ENCODE results near the gene TSKS. TPM values are rescaled to one million over a fixed set of nuclear protein-coding genes. Genes with fewer than 3 reads are reported as not detected.

TSKS gene
- total RNA-seq, 2 experiments from 2014 or later = not detected

GRCh38 chr19:49791776-49792445, 28.8 kb upstream of the TSKS start:
- CTCF ChIA-PET (ENCODE audit: unreplicated experiment) = no interaction called here
- no peak overlapping the region for H3K27ac ChIP-seq (ENCODE audit: low read depth, low read length, poor library complexity, severe bottlenecking)
- BruUV-seq (replicated peaks) = no TSS peak
- H3K9me2 ChIP-seq (ENCODE audit: insufficient read depth, low read length) = no peaks in the 10 kb centered on the region
- no peaks in the 10 kb centered on the region for H3K4me1 ChIP-seq (ENCODE audit: insufficient read depth, low read length, poor library complexity, severe bottlenecking)
- no peak for TF ChIP-seq EZH2phosphoT487 (IDR thresholded peaks at IDR 0.05; ENCODE audit: borderline replicate concordance, low read depth, low read length)
- TF ChIP-seq, protein P1, sequence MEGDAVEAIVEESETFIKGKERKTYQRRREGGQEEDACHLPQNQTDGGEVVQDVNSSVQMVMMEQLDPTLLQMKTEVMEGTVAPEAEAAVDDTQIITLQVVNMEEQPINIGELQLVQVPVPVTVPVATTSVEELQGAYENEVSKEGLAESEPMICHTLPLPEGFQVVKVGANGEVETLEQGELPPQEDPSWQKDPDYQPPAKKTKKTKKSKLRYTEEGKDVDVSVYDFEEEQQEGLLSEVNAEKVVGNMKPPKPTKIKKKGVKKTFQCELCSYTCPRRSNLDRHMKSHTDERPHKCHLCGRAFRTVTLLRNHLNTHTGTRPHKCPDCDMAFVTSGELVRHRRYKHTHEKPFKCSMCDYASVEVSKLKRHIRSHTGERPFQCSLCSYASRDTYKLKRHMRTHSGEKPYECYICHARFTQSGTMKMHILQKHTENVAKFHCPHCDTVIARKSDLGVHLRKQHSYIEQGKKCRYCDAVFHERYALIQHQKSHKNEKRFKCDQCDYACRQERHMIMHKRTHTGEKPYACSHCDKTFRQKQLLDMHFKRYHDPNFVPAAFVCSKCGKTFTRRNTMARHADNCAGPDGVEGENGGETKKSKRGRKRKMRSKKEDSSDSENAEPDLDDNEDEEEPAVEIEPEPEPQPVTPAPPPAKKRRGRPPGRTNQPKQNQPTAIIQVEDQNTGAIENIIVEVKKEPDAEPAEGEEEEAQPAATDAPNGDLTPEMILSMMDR (conservative IDR thresholded peaks at IDR 0.05; ENCODE audit: low read length) = no peak
- H3K36me3 ChIP-seq (ENCODE audit: insufficient read depth, low read length) = peaks cover 76% of the 10 kb centered on the region
- no peak overlapping the region for H3K4me3 ChIP-seq (ENCODE audit: low read depth, low read length, poor library complexity, severe bottlenecking)
- intact Hi-C loops (cut with micrococcal nuclease; ENCODE audit: unreplicated experiment) = no loop called here
- H3K4me2 ChIP-seq (ENCODE audit: low read length) = no peak overlapping the region
- no peak for DNase-seq (ENCODE audit: low spot score)
- no peaks in the 10 kb centered on the region for H3K79me2 ChIP-seq (ENCODE audit: insufficient read depth, low read depth, low read length)
- no peaks in the 10 kb centered on the region for H4K20me1 ChIP-seq (ENCODE audit: insufficient read depth, low read length)
- POLR2A ChIA-PET = no interaction called here
- no peaks in the 10 kb centered on the region for H3K9me3 ChIP-seq (ENCODE audit: low read length)
- H2AFZ ChIP-seq (ENCODE audit: low read length) = no peak overlapping the region

GRCh38 chr19:49790866-49791265, 27.8 kb upstream of the TSKS start:
- CTCF ChIA-PET (ENCODE audit: unreplicated experiment) = no interaction called here
- no TSS peak for BruUV-seq (replicated peaks)

GRCh38 chr19:49788857-49789256, 25.8 kb upstream of the TSKS start:
- peaks cover 78% of the 10 kb centered on the region for H3K36me3 ChIP-seq (ENCODE audit: insufficient read depth, low read length)
- H3K79me2 ChIP-seq (ENCODE audit: insufficient read depth, low read depth, low read length) = no peaks in the 10 kb centered on the region
- no peak overlapping the region for H3K27ac ChIP-seq (ENCODE audit: low read depth, low read length, poor library complexity, severe bottlenecking)
- no peak for DNase-seq (ENCODE audit: low spot score)
- no peaks in the 10 kb centered on the region for H3K4me1 ChIP-seq (ENCODE audit: insufficient read depth, low read length, poor library complexity, severe bottlenecking)
- TF ChIP-seq, protein P1 (conservative IDR thresholded peaks at IDR 0.05; ENCODE audit: low read length) = no peak
- no peak for TF ChIP-seq EZH2phosphoT487 (IDR thresholded peaks at IDR 0.05; ENCODE audit: borderline replicate concordance, low read depth, low read length)
- H3K9me3 ChIP-seq (ENCODE audit: low read length) = no peaks in the 10 kb centered on the region
- ChIA-PET POLR2A (no interaction called here), CTCF (ENCODE audit: unreplicated experiment) (no interaction called here)
- intact Hi-C loops (cut with micrococcal nuclease; ENCODE audit: unreplicated experiment) = no loop called here
- no peaks in the 10 kb centered on the region for H3K9me2 ChIP-seq (ENCODE audit: insufficient read depth, low read length)
- H2AFZ ChIP-seq (ENCODE audit: low read length) = no peak overlapping the region
- no peak overlapping the region for H3K4me2 ChIP-seq (ENCODE audit: low read length)
- H3K4me3 ChIP-seq (ENCODE audit: low read depth, low read length, poor library complexity, severe bottlenecking) = no peak overlapping the region
- H4K20me1 ChIP-seq (ENCODE audit: insufficient read depth, low read length) = no peaks in the 10 kb centered on the region
- BruUV-seq (replicated peaks) = no TSS peak

More at GRCh38 chr19:49790866-49791265, 27.8 kb upstream of the TSKS start:
- TF ChIP-seq EZH2phosphoT487 (IDR thresholded peaks at IDR 0.05; ENCODE audit: borderline replicate concordance, low read depth, low read length) = no peak
- TF ChIP-seq, protein P1 (conservative IDR thresholded peaks at IDR 0.05; ENCODE audit: low read length) = no peak
- POLR2A ChIA-PET = no interaction called here
- Histone ChIP-seq H4K20me1 (ENCODE audit: insufficient read depth, low read length) (no peaks in the 10 kb centered on the region), H3K4me2 (ENCODE audit: low read length) (no peak overlapping the region), H3K27ac (ENCODE audit: low read depth, low read length, poor library complexity, severe bottlenecking) (no peak overlapping the region), H3K4me1 (ENCODE audit: insufficient read depth, low read length, poor library complexity, severe bottlenecking) (no peaks in the 10 kb centered on the region), H3K4me3 (ENCODE audit: low read depth, low read length, poor library complexity, severe bottlenecking) (no peak overlapping the region), H3K36me3 (ENCODE audit: insufficient read depth, low read length) (peaks cover 76% of the 10 kb centered on the region), H3K9me2 (ENCODE audit: insufficient read depth, low read length) (no peaks in the 10 kb centered on the region), H3K79me2 (ENCODE audit: insufficient read depth, low read depth, low read length) (no peaks in the 10 kb centered on the region), H3K9me3 (ENCODE audit: low read length) (no peaks in the 10 kb centered on the region), H2AFZ (ENCODE audit: low read length) (no peak overlapping the region)
- DNase-seq (ENCODE audit: low spot score) = no peak
- intact Hi-C loops (cut with micrococcal nuclease; ENCODE audit: unreplicated experiment) = no loop called here

All from OCI-LY7 (cell line).